ENCODE results near the gene SUGCT. TPM values are rescaled to one million over a fixed set of nuclear protein-coding genes. Genes with fewer than 3 reads are reported as not detected.

Gene SUGCT
- total and polyA plus RNA-seq, 9 of the 15 experiments (the other 6 are each of a cell fraction or from before 2014, with no cell fraction given), result 0.58 to 2.5 (median 1.4) TPM

GRCh38 chr7:40530292-40530691, 395.5 kb downstream of the SUGCT start:
- Histone ChIP-seq H3K4me1 (replicated peaks in 1 of 2; ENCODE audit: control insufficient read depth in 2 of 2, insufficient read depth in 2 of 2, low read length in 2 of 2) (no peaks in the 10 kb centered on the region), H3K27me3 (ENCODE audit: control insufficient read depth in 2 of 2, insufficient read depth in 2 of 2, low read length in 2 of 2) (no peaks in the 10 kb centered on the region), H3K4me3 (no peak overlapping the region), H2AFZ (ENCODE audit: low read depth, low read length) (no peak overlapping the region), H3K79me2 (ENCODE audit: control insufficient read depth, insufficient read depth, low read length) (no peaks in the 10 kb centered on the region), H3K9ac (ENCODE audit: insufficient read depth in 1 of 2, low read depth in 2 of 2, low read length in 2 of 2) (no peak overlapping the region), H3K4me2 (ENCODE audit: insufficient read depth, low read length) (no peak overlapping the region), H4K20me1 (replicated peaks; ENCODE audit: control insufficient read depth, insufficient read depth, low read length) (no peaks in the 10 kb centered on the region), H3K27ac (ENCODE audit: extremely low read depth, low read depth, low read length) (no peak overlapping the region), H3K36me3 (ENCODE audit: control insufficient read depth, insufficient read depth, low read length) (no peaks in the 10 kb centered on the region), H3K9me3 (replicated peaks; ENCODE audit: control insufficient read depth, insufficient read depth, low read depth, low read length) (no peaks in the 10 kb centered on the region), H3K9me1 (ENCODE audit: control insufficient read depth, insufficient read depth, low read length) (no peaks in the 10 kb centered on the region)
- CTCF ChIA-PET (ENCODE audit: low intra/inter-chr PET ratio), result no interaction called here
- TF ChIP-seq HOXB6 (CRISPR knock-in tag; IDR thresholded peaks at IDR 0.05; ENCODE audit: borderline replicate concordance), result no peak
- no peak for TF ChIP-seq KAT2B (IDR thresholded peaks at IDR 0.05; ENCODE audit: low read depth, low read length)
- no peak for TF ChIP-seq MED1 (CRISPR knock-in tag; IDR thresholded peaks at IDR 0.05; ENCODE audit: borderline replicate concordance)
- TF ChIP-seq, protein P1, sequence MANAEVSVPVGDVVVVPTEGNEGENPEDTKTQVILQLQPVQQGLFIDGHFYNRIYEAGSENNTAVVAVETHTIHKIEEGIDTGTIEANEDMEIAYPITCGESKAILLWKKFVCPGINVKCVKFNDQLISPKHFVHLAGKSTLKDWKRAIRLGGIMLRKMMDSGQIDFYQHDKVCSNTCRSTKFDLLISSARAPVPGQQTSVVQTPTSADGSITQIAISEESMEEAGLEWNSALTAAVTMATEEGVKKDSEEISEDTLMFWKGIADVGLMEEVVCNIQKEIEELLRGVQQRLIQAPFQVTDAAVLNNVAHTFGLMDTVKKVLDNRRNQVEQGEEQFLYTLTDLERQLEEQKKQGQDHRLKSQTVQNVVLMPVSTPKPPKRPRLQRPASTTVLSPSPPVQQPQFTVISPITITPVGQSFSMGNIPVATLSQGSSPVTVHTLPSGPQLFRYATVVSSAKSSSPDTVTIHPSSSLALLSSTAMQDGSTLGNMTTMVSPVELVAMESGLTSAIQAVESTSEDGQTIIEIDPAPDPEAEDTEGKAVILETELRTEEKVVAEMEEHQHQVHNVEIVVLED (CRISPR knock-in tag; IDR thresholded peaks at IDR 0.05), result no peak
- no peak for TF ChIP-seq KHSRP (IDR thresholded peaks at IDR 0.05)
- TF ChIP-seq ZBTB17 (CRISPR knock-in tag; IDR thresholded peaks at IDR 0.05), result no peak
- TF ChIP-seq ZBTB7A (IDR thresholded peaks at IDR 0.05; ENCODE audit: borderline replicate concordance, control insufficient read depth, low read depth, low read length), result no peak
- no peak for TF ChIP-seq CHD2 (IDR thresholded peaks at IDR 0.05; ENCODE audit: low read depth, low read length)
- no peak for TF ChIP-seq TEAD2 (tag; IDR thresholded peaks at IDR 0.05)
- TF ChIP-seq THAP12 (CRISPR knock-in tag; IDR thresholded peaks at IDR 0.05), result no peak
- TF ChIP-seq KLF13 (tag; IDR thresholded peaks at IDR 0.05; ENCODE audit: borderline replicate concordance, low read depth), result no peak
- in situ Hi-C loops (cut with MboI) (no loop called here), intact Hi-C loops (cut with micrococcal nuclease) (no loop called here)
- no TSS peak for BruUV-seq (replicated peaks)
- POLR2A ChIA-PET, result no interaction called here
- ATAC-seq (no peak), FAIRE-seq (no peak), DNase-seq (ENCODE audit: extremely low read depth in 1 of 4, low spot score in 3 of 4) (no peak)

Data from K562 (cell line).